Measurements from ENCODE around the gene KIF23.

Gene KIF23

DNA sequence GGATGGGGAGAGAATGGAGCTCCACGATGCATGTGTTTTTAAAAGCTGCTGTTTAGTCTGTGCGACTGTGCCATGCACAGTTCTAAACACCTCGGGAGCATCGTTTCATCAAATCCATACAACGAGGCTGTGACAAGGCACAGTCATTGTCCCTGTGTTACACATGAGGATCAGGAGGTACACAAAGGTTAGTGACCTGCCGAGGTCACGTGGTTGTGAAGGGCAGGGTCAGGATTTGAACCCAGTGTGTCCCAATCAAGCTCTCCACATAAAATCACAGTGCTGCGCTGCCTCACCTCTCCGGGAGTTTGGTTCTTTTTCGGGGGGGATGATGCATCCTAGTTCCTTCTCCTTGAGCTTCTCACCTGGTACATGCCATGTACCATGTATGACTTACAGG, 18.7 kb upstream of the KIF23 start:
- DNase-seq, result no peak

- DNase-seq, result no peak
Measured at GRCh38 chr15:69395991-69396390, 18.2 kb upstream of the KIF23 start.

DNA sequence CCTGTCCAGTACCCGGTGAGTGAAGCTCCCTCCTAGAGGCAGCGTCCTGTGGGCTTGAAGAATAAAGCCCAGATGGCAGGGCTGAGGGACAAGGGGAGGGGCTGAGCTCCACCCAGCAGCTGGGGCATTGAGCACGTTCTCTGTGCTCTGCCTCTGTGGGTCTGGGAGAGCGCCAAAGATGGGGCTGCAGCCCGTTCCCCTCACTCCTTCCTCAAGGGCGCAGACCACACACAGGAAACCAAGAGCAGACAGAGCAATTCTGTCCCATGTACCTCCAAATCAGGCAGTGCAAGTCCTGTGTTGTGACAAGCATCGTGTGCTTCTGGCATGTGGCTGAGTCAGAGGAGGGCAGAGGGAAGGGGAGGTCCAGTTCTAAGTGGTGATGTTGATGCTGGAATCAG, 15.7 kb upstream of the KIF23 start:
- DNase-seq, result no peak

DNA sequence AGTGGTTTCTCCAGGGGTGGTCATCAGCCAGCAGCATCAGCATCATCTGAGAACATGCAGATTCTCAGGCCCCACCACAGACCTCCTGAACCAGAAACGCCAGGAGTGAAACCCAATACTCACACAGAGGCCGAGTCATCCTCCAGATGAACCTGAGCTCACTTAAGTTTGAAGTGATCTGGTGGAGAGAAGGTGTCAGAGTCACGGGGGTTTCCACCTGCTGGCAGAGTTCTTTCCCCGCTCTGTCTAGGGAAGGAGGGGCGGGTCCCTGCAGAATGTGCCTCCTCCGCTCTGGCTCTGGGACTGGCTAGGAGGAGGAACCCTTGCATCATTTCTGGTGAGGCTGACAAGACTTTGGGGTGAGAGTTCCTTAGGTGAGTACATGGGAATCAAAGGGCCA, 13.3 kb upstream of the KIF23 start:
- peak; percentile 21 for DNase-seq

DNA sequence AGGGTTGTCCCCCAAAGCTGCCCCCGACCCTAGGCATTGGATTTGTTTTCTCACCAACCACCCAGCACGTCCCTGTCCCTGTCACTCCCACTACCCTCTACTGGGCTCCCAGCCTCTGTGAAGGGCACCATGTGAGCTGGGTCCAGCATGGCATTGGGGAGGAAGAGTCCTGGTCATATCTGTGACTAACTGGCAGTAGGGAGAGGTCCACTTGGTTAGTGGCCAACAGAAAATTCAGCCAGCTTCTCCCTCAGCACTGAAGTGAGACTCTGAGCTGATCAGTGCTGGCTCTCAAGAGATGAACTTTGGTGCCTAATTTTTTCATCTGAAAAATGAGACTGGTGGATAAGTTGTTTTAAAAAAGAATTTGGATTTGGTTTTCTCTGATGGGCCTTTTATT, 11.3 kb upstream of the KIF23 start:
- DNase-seq, result no peak

DNA sequence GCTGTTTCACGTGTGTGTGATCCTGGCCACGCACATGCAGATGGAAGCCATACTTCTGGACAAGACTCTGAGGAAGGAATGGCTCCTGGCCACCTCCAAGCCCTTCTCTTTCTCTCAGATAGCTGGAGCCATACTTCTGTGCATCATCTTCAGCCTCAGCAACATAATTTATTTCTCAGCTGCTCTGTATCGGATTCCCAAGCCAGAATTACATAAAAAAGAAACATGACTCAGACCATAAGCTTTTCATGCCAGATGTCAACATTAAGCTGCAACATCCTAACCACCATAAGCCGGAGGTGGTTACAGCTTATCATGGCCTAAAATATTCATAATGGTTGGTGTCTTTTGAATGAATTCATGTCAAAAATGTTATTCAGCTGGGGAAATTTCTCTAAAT, 10.6 kb upstream of the KIF23 start:
- no peak for DNase-seq

GRCh38 chr15:69405110-69405509, 9.0 kb upstream of the KIF23 start:
- DNase-seq, result no peak

DNA sequence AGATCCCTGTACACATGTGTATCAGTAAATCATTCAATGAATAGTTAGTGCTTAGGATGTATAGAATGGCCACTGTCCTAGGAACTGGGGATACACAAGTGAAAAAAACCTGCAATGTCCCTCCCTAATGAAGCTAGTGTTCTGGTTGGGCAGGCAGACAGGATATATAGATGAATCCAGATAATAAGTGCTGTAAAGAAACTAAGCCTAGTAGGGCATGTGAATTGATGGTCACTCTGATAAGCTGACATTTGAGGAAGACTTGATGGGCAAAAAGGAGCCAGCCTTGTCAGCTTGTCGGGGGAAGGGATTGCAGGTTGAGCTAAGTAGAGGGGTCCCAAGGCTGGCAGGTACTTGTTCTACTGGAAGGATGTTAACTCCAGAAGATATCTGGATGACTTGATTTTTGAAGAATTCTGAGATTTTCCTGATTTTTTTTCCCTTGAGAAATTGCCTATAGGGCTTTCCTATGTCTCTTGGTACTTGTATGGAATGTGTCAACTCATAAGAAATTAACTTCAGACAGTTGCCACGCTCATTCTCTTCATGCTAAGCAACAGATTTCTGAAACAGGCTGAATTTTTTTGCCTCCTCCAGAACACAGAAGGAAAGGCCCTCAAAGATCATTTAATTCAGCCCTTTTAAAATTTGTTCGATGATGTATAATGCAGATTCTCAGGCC, 6.3 kb upstream of the KIF23 start:
- no peak for DNase-seq

DNA sequence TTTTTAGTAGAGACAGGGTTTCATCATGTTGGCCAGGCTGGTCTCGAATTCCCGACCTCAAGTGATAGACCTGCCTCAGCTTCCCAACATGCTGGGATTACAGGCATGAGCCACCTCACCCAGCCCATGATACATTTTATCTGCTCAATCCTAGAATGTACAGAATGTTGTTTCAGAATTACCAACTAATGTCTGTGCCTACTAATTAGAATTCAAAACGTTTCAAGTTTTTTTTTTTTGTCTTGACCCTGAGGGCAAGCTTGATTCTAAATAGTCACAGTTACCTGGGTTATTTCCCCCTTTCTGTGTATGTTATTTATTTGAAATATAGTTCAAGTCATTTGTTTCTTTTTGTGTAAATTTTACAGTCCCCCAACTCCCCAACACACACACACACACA, 5.3 kb upstream of the KIF23 start:
- DNase-seq, result no peak

- peak; percentile 32 for DNase-seq
Measured at GRCh38 chr15:69410248-69410874, 3.8 kb upstream of the KIF23 start.

DNA sequence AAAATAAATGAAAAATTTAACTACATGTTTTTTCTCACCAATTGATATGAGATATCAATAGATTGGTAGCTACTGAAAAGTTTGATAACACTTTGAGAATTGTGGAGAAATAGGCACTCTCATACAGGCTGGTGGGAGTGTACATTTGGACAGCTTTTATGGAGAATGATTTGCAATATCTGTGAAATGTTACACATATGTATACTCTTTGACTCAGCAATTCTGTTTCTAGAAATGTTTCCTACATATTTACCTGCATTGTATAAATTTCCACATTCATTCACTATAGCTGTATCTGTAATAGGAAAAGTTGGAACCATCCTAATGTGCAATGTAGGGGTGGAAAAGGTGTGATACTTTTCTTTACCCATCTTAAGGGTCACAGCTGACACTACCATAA, 1.9 kb upstream of the KIF23 start:
- no peak for DNase-seq

DNA sequence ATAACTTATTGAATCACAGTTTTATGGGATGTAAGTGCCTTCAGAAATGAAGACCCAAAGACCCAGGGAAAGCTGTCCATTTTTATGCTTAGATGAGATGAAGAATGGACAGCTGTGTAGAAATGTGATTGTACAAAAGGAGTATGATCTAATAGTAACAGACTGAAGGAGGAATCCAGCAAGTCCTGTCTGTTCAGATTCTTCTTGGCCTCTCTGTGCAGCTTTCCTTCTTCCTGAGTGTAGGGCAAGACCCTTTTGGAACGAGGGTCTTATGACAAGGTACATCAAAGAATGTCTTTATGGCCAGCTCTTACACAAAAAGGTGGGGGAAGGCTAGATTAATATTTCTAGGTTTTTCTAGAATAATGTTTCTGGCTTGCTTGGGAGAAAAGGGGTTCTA, 1.4 kb upstream of the KIF23 start:
- DNase-seq, result no peak

- no peak for DNase-seq
Measured at GRCh38 chr15:69414701-69415167, 585 bp downstream of the KIF23 start.

GRCh38 chr15:69415381-69415780, 1.2 kb downstream of the KIF23 start:
- no peak for DNase-seq

- DNase-seq, result no peak
Measured at GRCh38 chr15:69417581-69417980, 3.4 kb downstream of the KIF23 start.

- DNase-seq, result no peak
Measured at GRCh38 chr15:69421498-69421897, 7.3 kb downstream of the KIF23 start.

DNA sequence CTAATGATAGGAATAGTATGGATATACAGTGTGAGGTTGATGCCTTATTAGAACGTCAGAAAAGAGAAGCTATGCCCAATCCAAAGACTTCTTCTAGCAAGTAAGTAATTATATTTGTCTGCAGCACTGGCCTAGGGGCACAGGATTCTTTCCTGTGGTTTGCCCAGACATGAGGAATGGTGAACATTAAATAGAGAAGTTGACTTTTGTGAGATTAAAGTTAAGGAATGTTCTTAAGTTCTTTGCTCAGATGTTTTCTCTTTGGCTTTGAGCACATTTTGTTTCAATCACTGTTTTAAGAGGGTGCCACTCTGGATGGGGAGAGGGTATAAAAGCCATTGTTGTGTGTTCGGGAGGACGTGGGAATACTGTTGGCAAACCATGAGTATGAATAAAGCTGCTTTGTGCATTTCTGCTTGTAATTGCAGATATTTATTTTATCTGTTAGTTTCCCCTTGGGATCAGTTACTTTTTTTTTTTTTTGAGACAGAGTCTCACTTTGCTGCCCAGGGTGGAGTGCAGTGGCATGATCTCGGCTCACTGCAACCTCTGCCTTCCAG, 8.3 kb downstream of the KIF23 start:
- DNase-seq, result no peak

DNA sequence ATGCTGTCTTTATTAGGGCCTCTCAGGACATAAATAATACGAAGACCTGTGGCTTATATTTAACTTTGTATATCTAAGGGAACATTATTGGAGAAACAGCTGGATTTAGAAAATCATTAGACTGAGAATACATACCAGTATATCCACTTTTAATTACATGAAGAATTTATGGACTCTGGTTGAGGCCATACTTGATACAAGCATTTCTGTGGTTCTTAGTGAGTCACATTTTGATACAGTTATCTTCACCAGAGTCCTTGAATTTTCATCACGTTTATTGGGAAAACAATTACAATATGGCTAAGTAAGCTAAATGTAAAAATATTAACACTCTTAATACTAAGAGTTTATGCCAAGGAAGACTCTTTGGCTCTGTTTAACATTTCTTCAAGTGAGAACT, 9.9 kb downstream of the KIF23 start:
- DNase-seq, result no peak

GRCh38 chr15:69424748-69425413, 10.7 kb downstream of the KIF23 start:
- DNase-seq, result no peak

- no peak for DNase-seq
Measured at GRCh38 chr15:69433831-69434230, 19.7 kb downstream of the KIF23 start.

- DNase-seq, result no peak
Measured at GRCh38 chr15:69434238-69434637, 20.1 kb downstream of the KIF23 start.

DNA sequence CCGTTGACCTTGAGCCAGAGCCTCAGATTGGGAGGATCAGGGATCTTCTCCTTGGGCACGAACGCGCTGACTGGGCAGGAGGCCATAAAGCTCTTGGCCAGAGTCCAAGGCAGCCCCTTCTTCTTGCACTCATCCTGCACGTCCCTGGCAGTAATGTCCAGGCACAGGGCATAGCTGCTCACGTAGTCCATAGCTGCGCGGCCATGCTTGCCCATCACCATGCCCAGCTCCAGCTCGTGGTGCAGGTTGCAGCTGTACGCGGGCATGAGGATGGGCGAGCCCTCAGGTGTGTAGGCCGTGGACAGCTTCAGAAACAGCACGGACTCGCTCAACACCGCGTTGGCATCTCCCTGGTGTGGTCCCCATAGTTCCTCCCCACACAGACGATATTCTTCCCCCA, 20.5 kb downstream of the KIF23 start:
- DNase-seq, result no peak

DNA sequence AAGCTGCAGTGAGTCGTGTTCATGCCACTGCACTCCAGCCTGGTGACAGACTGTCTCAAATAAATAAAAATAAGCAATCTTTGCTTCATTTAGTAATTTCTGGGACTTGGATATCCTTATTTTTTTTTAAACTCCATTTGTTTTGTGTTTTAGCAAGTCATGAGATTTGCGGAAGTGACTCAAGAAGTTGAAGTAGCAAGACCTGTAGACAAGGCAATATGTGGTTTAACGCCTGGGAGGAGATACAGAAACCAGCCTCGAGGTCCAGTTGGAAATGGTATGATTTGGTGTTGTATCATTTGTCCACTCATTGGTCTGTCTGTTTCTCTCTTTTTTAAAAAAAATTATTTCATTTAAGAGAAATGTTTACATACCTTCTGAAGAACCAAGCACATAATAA, 21.8 kb downstream of the KIF23 start:
- no peak for DNase-seq

DNA sequence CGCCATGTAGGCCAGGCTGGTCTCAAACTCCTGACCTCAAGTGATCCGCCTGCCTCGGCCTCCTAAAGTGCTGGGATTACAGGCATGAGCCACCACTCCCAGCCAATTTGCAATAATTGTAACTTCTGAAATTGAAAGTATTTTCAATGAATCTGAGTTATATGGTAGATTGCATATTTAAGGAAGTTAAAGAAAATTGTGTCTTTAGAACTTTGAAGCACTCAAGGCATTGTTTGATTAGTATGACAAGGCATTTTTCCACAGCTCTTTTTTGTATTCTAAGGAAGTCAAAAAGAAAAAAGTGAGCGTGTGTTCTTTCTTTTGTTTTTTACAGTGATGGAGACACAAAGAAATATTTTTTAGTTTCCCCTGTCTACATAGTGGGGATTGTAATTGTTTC, 22.8 kb downstream of the KIF23 start:
- no peak for DNase-seq

Data from stimulated activated CD4-positive, alpha-beta T cell treated with anti-CD3 and anti-CD28 coated beads, Interleukin-4, amount 100 ng/mL, for 1 hour (primary cell).